Activated CD4-positive, alpha-beta T cell treated with anti-CD3 and anti-CD28 coated beads, Interleukin-2, Interleukin-4, amounts not matched to agents 100 ng/mL and 50 ng/mL, durations not matched to agents 16 hours and 8 hours (primary cell): ENCODE results near the gene TOMT.
A peak's percentile ranks its signal among the peaks of the same experiment; 100 is the strongest.

Source experiments
- DNase-seq: peaks from one replicate; pipeline ENCODE4 v3.0.0-alpha.2; 2020; ENCODE audit warnings: low spot score

Gene TOMT

GRCh38 chr11:72088076-72088808 is 17.5 kb upstream of the TOMT start:
- DNase-seq, result no peak

GRCh38 chr11:72091292-72091691 is 14.4 kb upstream of the TOMT start:
- DNase-seq, result peak; percentile 60

GRCh38 chr11:72098741-72099140 is 7.0 kb upstream of the TOMT start:
- DNase-seq, result no peak

- DNase-seq, result no peak
Observed at GRCh38 chr11:72100009-72100408, 5.7 kb upstream of the TOMT start.

GRCh38 chr11:72100462-72100861 is 5.3 kb upstream of the TOMT start:
- no peak for DNase-seq

GRCh38 chr11:72102162-72102561 is 3.6 kb upstream of the TOMT start:
- DNase-seq, result no peak

DNA sequence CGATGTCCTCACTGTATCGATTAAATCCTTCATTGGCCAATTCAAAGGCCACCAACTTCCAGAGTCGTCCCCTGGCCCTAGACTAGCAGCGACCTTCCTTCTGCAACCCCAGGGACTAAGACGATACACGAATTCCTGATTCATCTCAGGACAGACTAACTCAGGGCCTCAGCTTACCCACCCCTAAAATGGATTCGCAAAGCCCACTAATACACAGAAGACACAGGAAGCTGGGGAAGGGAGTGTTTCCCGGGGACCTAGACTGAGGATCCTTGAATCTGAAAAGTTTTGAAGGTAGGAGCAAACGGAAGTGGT is 3.1 kb upstream of the TOMT start:
- DNase-seq, result no peak

DNA sequence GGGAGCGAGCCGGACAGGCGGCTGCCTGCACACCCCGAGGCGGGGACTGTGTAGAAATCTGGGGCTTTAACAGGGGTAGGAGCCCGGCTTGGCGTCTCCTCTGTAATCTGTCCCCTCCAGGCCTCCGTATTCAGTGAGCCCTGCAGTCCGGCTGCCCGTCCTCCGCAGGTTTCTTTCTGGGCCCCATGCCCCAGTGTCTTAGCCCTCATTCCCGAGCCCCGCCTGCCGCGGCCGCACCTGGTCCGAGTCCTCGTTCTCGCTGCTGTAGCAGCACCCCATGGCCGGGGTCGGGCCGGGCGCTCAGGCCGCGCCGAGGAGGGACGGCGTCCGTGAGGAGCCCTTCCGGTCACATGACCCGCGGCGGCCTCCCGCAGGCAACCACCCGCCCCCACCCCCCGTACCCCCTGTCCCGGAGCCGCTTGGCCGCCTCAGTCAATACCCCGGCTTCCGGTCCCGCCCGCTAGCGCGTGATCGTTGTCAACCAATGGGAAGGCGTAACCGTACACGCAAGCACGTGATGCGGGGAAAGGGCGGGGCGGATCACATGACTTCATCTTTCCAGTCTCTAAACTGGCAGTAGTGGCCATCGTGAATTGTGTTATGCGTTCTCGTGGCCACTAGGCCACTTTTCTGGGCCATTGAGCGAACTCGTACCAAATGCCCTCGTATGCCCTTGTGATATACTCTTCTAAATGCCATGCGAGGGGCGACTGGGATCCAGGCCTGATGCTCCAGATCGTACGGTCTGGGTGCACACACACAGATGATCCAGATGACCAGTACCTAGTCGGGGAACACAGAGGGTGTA is 2.6 kb upstream of the TOMT start, which contains the start of gene LAMTOR1:
Gene LAMTOR1 (minus strand): TSS at position 352 of the 808 bp plus-strand sequence. CDS start 73 bp downstream, at position 279.
- peak; percentile 99 for DNase-seq

DNA sequence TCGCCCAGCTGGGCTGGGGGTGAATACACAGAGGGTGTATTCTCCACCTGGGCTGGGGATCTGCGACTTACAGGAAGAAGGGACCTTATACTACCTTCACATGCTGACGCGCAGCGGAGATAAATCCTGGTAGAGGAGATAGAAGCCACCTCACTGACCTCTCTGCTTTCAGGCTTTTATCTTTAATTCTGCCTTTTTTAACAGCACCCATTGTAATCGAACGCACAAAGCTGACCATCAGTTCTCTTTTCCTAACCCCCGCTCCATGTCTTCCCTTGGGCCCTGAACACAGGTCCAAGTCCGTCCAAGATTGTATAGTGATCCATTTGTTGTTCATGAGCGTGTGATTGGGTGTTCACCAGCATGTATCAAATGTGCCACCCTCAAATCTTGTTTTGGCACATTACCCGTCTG is 2.0 kb upstream of the TOMT start:
- no peak for DNase-seq

DNA sequence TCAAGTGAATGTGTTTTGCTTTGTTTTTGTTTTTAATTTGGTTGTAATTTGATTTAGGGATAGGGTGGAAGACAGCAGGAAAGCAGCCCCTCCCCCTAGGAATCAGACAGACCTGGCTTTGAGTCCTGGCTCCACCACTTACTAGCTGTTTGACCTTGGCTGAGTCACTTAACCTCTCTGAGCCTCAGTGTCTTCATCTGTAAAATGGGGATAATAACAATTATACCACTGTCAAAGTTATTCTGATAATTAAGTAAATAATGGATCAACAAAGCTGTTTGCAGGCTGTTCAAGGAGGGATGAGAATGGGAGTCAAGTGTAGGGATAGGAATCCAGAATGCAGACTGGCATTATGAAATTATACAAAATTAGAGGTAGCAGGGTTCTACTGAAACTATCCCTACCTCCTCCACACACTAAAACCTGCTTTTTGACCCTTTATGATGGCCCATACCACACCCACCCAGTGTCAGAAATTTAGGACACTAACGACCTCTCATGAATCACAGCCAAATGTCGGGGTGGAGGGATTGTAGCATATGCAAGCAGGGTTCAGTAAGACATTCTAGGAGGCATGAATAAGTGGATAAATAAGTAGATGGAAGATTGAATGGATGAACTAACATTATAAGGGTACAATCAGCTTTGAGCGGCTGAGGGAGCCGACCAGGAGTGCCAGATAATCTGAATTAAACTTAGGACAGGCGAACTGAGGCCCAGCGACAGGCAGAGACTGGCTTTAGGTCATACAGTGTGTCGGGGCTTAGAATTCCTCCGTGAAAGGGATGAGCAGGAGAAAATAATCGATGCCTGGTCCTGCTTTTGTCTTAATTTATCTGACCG is 5.8 kb downstream of the TOMT start:
- no peak for DNase-seq

- DNase-seq, result peak; percentile 99
Observed at GRCh38 chr11:72112143-72112977, 6.6 kb downstream of the TOMT start, which contains the start of gene ANAPC15. TSS of gene ANAPC15 (minus strand) at chr11:72112695. CDS start at chr11:72111276, 1,419 bp downstream.

DNA sequence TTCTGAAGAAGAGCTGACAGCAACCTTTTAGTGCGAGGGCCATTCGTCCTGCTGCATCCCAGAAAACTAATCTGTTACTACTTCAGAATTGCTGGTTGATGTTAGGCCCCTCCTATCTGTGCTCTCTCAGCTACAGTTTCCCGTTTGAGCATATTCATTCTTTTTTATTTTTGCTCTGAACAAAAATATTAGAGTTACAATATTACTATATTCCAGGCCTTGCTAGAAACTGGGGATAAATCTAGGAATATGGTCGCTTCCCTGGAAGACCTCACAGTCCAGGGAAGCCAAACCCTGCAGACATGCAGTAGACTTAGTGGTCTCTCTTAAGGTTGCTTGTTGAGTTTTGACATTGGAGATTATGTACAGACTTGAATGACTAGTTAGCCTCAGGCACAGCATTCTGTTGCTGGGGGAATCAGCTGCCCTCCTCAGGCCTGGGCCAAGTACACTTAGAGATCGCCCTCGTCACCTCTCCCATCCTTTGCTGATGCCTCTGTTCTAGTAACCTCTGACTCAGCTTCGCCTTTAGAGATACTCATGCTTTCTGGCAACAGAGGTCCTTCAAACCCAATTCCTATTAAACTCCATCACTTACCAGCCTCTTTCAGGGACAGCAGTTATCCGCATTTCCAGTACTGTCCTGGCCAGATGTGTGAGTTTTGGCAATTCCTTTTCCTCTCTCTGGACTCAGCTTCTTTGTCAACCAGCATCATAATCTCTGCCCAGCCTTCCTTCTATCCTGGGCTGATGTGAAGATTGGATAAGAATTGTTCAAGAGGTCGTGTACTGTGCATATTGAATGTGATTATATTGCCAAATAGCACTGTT is 7.5 kb downstream of the TOMT start:
- DNase-seq, result no peak

DNA sequence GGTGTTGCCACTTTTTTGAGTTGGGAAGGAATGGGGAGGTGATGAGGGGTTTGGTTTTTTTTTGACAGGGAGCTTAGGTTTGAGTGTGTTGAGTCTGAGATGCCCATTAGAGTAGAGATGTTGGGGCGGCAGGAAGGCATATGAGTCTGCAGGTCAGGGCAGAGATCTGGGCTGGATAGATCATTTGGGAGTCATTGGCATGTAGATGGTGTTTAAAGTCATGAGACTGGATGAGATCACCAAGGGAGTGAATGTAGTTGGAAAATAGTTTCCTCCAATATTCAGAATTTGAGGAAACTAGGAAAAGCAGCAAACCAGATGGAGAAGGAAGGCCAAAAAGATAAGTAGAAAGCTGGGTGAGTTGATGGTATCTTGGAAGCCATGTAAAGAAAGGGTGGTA is 8.8 kb downstream of the TOMT start:
- no peak for DNase-seq

- DNase-seq, result no peak
Observed at GRCh38 chr11:72116019-72116755, 10.5 kb downstream of the TOMT start.

- DNase-seq, result no peak
Observed at GRCh38 chr11:72119198-72119597, 13.5 kb downstream of the TOMT start.

GRCh38 chr11:72120930-72121329 is 15.2 kb downstream of the TOMT start:
- no peak for DNase-seq

GRCh38 chr11:72122607-72123006 is 16.9 kb downstream of the TOMT start:
- no peak for DNase-seq

GRCh38 chr11:72123117-72123653 is 17.5 kb downstream of the TOMT start:
- DNase-seq, result no peak

DNA sequence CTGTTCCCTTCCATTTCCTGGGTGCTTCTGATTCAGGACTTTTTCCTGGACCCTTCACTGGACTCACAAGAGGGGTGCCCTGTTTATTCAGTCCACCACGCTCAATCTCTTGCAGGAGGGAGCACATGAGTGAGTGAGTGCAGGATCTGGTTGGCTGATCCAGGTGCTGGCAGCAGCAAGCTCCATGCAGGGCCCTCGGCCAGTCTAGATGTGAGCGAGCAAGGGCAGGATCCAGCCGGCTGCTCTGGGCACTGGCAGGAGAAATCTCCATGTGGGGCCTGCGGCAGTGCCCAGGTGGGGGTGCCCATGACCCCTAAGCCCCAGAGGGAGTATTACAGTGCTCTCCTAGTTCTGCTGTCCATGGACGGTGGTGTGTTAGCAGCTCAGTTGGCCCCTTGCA is 18.3 kb downstream of the TOMT start:
- DNase-seq, result no peak

GRCh38 chr11:72125956-72126355 is 20.2 kb downstream of the TOMT start:
- no peak for DNase-seq
